Natural killer cell treated with Interleukin-12 subunit alpha and Interleukin-12 subunit beta and Interleukin-15 and Interleukin-18, amount 100 ng/mL, for 72 hours (primary cell): Measurements from ENCODE around the gene RPRD1B. TPM values are rescaled to one million over a fixed set of nuclear protein-coding genes. Genes with fewer than 3 reads are reported as not detected.

Source experiments
- ATAC-seq, 2 donors: fragments of 150-1000 bp; cut with Tn5 transposase in 1 of 2; sonication (Bioruptor Pico), chemical (Tn5 transposase) in 1 of 2; 2 replicates each; pipeline ENCODE4 v1.10.0; 2021
- DNase-seq: peaks from one replicate; pipeline ENCODE4 v3.0.0; 2022; ENCODE audit warnings: low spot score
- H3K27ac Mint-ChIP-seq, 2 donors: 1 replicate in 1 of 2; 2 replicates in 1 of 2; pipeline ENCODE4 v1.8.0; 2022; ENCODE audit warnings: mixed read lengths in 2 of 2, mild to moderate bottlenecking in 1 of 2, moderate library complexity in 1 of 2
- H3K27me3 Mint-ChIP-seq, 2 donors: 1 replicate in 1 of 2; 2 replicates in 1 of 2; pipeline ENCODE4 v1.8.0; 2022; ENCODE audit warnings: mixed read lengths in 2 of 2
- H3K36me3 Mint-ChIP-seq: one replicate; pipeline ENCODE4 v1.8.0; 2022; ENCODE audit warnings: mixed read lengths
- H3K4me1 Mint-ChIP-seq, 2 donors: 1 replicate in 1 of 2; 2 replicates in 1 of 2; pipeline ENCODE4 v1.8.0; 2022; ENCODE audit warnings: low read depth in 2 of 2, mixed read lengths in 2 of 2, mild to moderate bottlenecking in 1 of 2
- H3K4me3 Mint-ChIP-seq: one replicate; pipeline ENCODE4 v1.8.0; 2022; ENCODE audit warnings: mixed read lengths
- H3K9me3 Mint-ChIP-seq: 2 replicates; pipeline ENCODE4 v1.8.0; 2022; ENCODE audit warnings: mixed read lengths
- total RNA-seq, 2 donors: library from RNA; stranded (reverse); gene quantifications; one replicate each; pipeline ENCODE4 v1.2.3, GENCODE V29; 2022

The RPRD1B gene
- total RNA-seq, 2 donors from 2014 or later, result 46.4 to 85.4 TPM

GRCh38 chr20:38125157-38126056, 91.9 kb downstream of the RPRD1B start:
- Mint-ChIP-seq H3K27me3 (no peaks in the 10 kb centered on the region), H3K9me3 (no peaks in the 10 kb centered on the region), H3K27ac (no peak overlapping the region), H3K4me1 (peaks cover 2 to 6% of the 10 kb centered on the region in 2 donors), H3K36me3 (no peaks in the 10 kb centered on the region), H3K4me3 (no peak overlapping the region)
- DNase-seq, result no peak
- ATAC-seq, result peak in 1 of 2 donors; percentile 26

DNA sequence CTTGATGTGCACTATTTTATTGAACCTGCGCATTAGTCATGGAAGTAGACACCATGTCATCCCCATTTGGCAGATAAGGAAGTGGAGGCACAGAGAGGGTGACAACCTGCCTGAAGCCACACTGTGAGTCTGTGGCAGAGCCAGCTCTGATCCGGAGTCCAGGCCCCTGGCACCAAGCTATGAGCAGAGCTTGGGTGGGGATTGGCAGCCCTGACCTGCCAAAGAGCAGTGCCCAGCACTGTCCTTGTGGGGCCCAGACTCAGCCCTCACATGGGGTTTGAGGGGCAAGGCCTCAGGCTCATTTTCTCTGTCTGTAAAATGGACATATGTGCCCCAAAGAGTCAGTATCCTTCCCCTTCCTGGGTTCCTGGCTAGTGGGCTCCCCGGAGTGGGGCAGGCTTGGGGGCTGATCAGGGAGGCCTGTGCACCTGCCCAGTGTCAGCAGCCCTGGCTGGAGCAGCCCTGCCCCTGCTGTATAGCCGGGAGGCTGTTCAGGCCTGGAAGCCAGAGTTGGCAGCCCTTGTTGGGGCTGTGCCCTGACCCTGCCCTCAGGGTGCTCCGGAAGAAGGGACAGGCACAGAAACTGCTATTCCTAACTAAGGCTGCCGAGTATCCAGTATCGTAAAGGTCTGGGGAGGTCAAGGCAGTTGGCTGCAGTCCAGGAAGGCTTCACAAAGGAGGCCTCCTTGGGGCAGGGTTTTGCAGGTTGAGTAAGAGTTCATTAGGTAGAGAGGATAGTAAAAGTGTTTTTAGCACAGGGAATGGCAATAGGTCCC, 92.8 kb downstream of the RPRD1B start:
- no peaks in the 10 kb centered on the region for H3K36me3 Mint-ChIP-seq
- DNase-seq (no peak), ATAC-seq (no peak)
- H3K9me3 Mint-ChIP-seq, result no peaks in the 10 kb centered on the region
- no peak overlapping the region for H3K4me3 Mint-ChIP-seq
- H3K27me3 Mint-ChIP-seq, result no peaks in the 10 kb centered on the region
- H3K4me1 Mint-ChIP-seq, result peaks cover 2 to 6% of the 10 kb centered on the region in 2 donors
- H3K27ac Mint-ChIP-seq, result no peak overlapping the region

GRCh38 chr20:38126932-38127621, 93.5 kb downstream of the RPRD1B start:
- H3K4me3 Mint-ChIP-seq, result no peak overlapping the region
- DNase-seq (no peak), ATAC-seq (no peak)
- peaks cover 2 to 6% of the 10 kb centered on the region in 2 donors for H3K4me1 Mint-ChIP-seq
- no peaks in the 10 kb centered on the region for H3K36me3 Mint-ChIP-seq
- no peaks in the 10 kb centered on the region for H3K9me3 Mint-ChIP-seq
- no peaks in the 10 kb centered on the region for H3K27me3 Mint-ChIP-seq
- H3K27ac Mint-ChIP-seq, result no peak overlapping the region

- no peak for DNase-seq
- no peak overlapping the region for H3K4me3 Mint-ChIP-seq
- no peak overlapping the region for H3K27ac Mint-ChIP-seq
- no peaks in the 10 kb centered on the region for H3K36me3 Mint-ChIP-seq
- peaks cover 2 to 4% of the 10 kb centered on the region in 2 donors for H3K4me1 Mint-ChIP-seq
- ATAC-seq, result no peak
- H3K27me3 Mint-ChIP-seq, result no peaks in the 10 kb centered on the region
- H3K9me3 Mint-ChIP-seq, result no peaks in the 10 kb centered on the region
Observed at GRCh38 chr20:38127920-38128528, 94.5 kb downstream of the RPRD1B start.

GRCh38 chr20:38128691-38129090, 95.1 kb downstream of the RPRD1B start:
- H3K27me3 Mint-ChIP-seq, result no peaks in the 10 kb centered on the region
- no peaks in the 10 kb centered on the region for H3K36me3 Mint-ChIP-seq
- DNase-seq (no peak), ATAC-seq (no peak)
- H3K9me3 Mint-ChIP-seq, result no peaks in the 10 kb centered on the region
- no peaks in the 10 kb centered on the region for H3K4me1 Mint-ChIP-seq
- no peak overlapping the region for H3K4me3 Mint-ChIP-seq
- H3K27ac Mint-ChIP-seq, result no peak overlapping the region

GRCh38 chr20:38129248-38129865, 95.8 kb downstream of the RPRD1B start:
- no peak overlapping the region for H3K4me3 Mint-ChIP-seq
- H3K27ac Mint-ChIP-seq, result no peak overlapping the region
- H3K9me3 Mint-ChIP-seq, result no peaks in the 10 kb centered on the region
- H3K27me3 Mint-ChIP-seq, result no peaks in the 10 kb centered on the region
- peaks cover 2% of the 10 kb centered on the region in 2 donors for H3K4me1 Mint-ChIP-seq
- ATAC-seq, result no peak
- DNase-seq, result no peak
- H3K36me3 Mint-ChIP-seq, result no peaks in the 10 kb centered on the region

DNA sequence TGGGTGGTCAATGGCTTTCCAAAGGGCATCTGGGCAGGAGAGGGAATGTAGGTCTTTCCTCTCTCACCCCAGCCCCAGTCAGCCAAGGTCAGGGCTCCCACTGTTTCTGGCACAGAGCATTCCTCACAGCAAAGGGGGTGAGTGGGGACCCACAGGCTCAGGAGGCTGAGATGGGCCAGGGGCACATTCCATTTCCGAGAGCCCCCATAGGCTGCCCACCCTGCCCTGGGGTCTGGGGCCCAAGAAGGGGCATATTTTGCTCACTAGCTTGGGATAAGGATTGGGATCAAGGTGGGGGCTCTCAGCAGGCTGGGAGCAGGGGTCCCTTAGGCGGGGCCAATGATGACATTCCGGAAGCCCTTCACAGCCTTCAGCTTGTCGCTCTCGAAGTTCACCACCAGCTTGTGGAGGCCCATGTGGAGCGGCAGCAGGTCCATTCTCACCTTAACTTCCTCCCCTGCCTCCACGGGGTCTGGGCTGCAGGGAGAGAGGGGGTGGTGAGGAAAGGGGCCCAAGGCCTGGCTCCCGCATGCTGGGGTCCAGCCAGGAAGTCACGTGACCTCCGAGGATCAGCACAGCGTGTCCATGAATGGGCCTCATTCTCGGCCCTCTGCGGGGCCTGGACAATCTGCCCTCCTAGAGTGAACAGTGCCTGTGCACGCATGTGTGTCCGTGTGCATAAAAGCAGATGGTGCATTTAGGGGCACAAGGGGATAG, 96.5 kb downstream of the RPRD1B start:
- Mint-ChIP-seq H3K4me3 (no peak overlapping the region), H3K36me3 (no peaks in the 10 kb centered on the region), H3K9me3 (no peaks in the 10 kb centered on the region), H3K27ac (no peak overlapping the region), H3K4me1 (peaks cover 6 to 7% of the 10 kb centered on the region in 2 donors), H3K27me3 (no peaks in the 10 kb centered on the region)
- ATAC-seq, result no peak
- no peak for DNase-seq

DNA sequence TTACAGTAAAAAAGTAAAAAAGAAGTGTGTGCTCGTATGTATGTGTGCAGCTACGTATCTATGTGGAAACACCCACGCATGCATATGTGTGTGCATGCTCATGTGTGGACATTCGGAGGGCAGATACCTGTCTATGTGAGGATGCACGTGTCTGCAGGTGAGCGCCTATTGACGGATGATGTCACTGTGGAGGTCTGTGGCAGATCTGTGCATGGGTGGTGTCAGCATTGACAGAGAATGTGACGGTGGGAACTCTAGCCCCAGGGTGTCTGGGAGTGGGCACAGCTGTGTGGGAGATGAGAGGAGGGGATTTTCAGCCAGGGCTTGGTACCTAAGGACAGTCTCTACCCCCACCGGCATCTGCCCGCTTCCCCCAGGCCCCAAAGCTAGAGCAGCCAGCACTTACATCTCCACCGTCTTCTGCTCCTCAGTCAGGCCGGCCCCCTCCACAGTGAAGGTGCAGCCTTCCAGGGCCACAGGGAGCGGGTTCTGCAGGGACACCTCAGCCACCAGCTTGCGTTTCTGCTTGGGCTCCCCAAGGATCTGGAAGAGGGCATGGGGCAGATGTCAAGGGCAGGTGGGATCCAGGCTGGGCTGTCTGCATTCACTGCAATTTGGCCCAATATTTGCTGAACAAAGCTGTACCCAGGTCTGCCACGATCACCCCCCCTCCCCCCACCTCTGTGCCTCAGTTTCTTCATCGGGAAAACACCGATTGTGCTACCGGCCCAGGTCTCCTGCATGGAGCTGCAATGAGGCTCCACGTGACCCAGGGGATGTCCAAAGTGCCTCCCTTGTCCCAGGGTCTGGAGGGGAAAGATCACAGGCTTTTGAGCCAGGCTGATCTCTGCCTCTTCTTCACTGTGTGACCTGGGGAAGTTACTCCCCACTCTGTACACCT, 97.4 kb downstream of the RPRD1B start:
- H3K27ac Mint-ChIP-seq, result no peak overlapping the region
- no peak overlapping the region for H3K4me3 Mint-ChIP-seq
- no peaks in the 10 kb centered on the region for H3K36me3 Mint-ChIP-seq
- H3K27me3 Mint-ChIP-seq, result no peaks in the 10 kb centered on the region
- ATAC-seq (no peak), DNase-seq (peak; percentile 12)
- peaks cover 6 to 7% of the 10 kb centered on the region in 2 donors for H3K4me1 Mint-ChIP-seq
- H3K9me3 Mint-ChIP-seq, result no peaks in the 10 kb centered on the region

DNA sequence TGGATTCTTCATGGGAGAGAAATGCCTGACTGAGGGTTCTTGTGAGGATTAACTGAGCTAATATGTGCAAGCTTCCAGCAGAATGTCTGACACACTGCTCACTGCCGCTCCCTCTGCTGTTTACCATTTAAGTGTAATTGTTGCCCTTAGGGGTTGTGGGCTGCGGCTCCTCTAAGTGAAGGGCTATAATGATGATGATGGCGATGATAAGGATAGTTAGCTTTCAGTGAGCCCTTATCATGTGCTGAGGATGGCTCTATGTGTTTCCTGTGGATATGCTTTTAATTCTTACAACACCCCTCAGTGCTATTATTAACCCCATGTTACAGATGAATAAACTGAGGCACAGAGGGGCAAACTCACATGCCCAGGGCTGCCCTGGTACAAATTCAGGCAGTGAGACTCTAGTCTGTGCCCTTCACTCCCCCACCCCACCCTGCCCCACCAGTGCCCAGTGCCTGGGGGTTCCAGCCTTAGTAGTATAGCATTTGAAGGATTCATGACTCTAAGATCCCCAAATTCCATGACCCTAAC, 98.1 kb downstream of the RPRD1B start:
- Mint-ChIP-seq H3K27ac (no peak overlapping the region), H3K27me3 (no peaks in the 10 kb centered on the region), H3K9me3 (no peaks in the 10 kb centered on the region), H3K4me1 (peaks cover 6 to 7% of the 10 kb centered on the region in 2 donors), H3K4me3 (no peak overlapping the region), H3K36me3 (no peaks in the 10 kb centered on the region)
- DNase-seq (peak; percentile 25), ATAC-seq (no peak)

- Mint-ChIP-seq H3K27me3 (no peaks in the 10 kb centered on the region), H3K4me3 (no peak overlapping the region), H3K4me1 (peaks cover 6 to 7% of the 10 kb centered on the region in 2 donors), H3K27ac (no peak overlapping the region), H3K36me3 (no peaks in the 10 kb centered on the region), H3K9me3 (no peaks in the 10 kb centered on the region)
- DNase-seq (peak; percentile 20), ATAC-seq (no peak)
Observed at GRCh38 chr20:38132156-38132909, 98.8 kb downstream of the RPRD1B start.

- DNase-seq (peak; percentile 29), ATAC-seq (no peak)
- Mint-ChIP-seq H3K4me3 (no peak overlapping the region), H3K36me3 (no peaks in the 10 kb centered on the region), H3K4me1 (peaks cover 6 to 7% of the 10 kb centered on the region in 2 donors), H3K27ac (peak overlapping the region; percentile 18 to 70), H3K27me3 (no peaks in the 10 kb centered on the region), H3K9me3 (no peaks in the 10 kb centered on the region)
Observed at GRCh38 chr20:38132910-38133501, 99.5 kb downstream of the RPRD1B start.
